Measurements from ENCODE around the gene COL6A2. TPM values are rescaled to one million over a fixed set of nuclear protein-coding genes. Genes with fewer than 3 reads are reported as not detected.

The COL6A2 gene
- total and polyA plus RNA-seq, 2 experiments from 2014 or later = 28.4 to 89.2 TPM

DNA sequence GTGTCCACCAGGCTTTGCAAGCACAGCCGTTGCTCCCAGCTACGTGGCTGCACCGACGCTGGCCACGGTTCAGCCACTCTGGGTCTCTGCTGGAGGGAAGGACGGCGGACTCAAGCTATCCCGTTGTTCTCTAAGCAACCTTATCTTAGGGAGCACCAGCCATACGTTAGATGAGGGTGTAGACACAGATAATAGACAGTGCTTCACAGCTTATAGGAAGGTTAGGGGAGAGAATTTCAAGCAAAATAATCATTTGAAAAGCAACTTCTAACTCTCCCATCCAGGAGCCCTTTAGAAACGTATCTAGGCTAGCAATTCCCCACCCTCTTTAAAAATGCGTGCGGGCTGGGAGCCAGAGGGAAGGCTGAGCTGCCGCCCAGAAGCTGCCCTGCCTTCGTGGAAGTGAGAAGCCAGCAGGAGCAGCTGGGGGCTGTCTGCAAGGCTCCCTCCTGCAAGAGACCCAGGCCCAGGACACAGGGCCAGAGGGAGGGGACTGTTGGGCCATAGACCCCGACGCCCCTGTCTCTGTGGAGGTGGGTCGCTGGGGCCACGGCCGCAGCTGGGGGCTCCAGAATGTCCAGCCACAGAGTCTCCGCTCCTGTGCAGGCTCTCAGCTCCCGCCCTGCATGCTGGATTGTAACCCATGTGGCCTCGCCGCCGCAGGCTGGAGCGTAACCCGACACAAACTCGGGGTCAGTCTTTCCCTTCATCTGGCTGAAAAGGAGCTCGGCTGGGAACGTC, 31.2 kb upstream of the COL6A2 start (continued):
- TF ChIP-seq CREB1 (CRISPR knock-in tag; IDR thresholded peaks at IDR 0.05; ENCODE audit: low read depth) (no peak), POLR2AphosphoS5 (IDR thresholded peaks at IDR 0.05; ENCODE audit: low read depth) (no peak), STAT1 (IDR thresholded peaks at IDR 0.05; ENCODE audit: unreplicated experiment) (no peak), EZH2phosphoT487 (IDR thresholded peaks at IDR 0.05; ENCODE audit: unreplicated experiment) (no peak), JUNB (IDR thresholded peaks at IDR 0.05; ENCODE audit: unreplicated experiment) (no peak), ZNF331 (CRISPR knock-in tag; IDR thresholded peaks at IDR 0.05; ENCODE audit: low read depth) (no peak)
- TF ChIP-seq, protein P1, sequence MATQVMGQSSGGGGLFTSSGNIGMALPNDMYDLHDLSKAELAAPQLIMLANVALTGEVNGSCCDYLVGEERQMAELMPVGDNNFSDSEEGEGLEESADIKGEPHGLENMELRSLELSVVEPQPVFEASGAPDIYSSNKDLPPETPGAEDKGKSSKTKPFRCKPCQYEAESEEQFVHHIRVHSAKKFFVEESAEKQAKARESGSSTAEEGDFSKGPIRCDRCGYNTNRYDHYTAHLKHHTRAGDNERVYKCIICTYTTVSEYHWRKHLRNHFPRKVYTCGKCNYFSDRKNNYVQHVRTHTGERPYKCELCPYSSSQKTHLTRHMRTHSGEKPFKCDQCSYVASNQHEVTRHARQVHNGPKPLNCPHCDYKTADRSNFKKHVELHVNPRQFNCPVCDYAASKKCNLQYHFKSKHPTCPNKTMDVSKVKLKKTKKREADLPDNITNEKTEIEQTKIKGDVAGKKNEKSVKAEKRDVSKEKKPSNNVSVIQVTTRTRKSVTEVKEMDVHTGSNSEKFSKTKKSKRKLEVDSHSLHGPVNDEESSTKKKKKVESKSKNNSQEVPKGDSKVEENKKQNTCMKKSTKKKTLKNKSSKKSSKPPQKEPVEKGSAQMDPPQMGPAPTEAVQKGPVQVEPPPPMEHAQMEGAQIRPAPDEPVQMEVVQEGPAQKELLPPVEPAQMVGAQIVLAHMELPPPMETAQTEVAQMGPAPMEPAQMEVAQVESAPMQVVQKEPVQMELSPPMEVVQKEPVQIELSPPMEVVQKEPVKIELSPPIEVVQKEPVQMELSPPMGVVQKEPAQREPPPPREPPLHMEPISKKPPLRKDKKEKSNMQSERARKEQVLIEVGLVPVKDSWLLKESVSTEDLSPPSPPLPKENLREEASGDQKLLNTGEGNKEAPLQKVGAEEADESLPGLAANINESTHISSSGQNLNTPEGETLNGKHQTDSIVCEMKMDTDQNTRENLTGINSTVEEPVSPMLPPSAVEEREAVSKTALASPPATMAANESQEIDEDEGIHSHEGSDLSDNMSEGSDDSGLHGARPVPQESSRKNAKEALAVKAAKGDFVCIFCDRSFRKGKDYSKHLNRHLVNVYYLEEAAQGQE (IDR thresholded peaks at IDR 0.05; ENCODE audit: unreplicated experiment) = no peak

GRCh38 chr21:46067505-46068201, 30.3 kb upstream of the COL6A2 start:
- no peaks in the 10 kb centered on the region for H3K9me2 ChIP-seq (ENCODE audit: insufficient read depth)
- H3K27me3 Mint-ChIP-seq (ENCODE audit: insufficient read depth, low read depth, poor library complexity) = peaks cover 35% of the 10 kb centered on the region
- H3K27ac ChIP-seq (ENCODE audit: low read depth) = no peak overlapping the region
- H3K27ac Mint-ChIP-seq = no peak overlapping the region
- H3F3A ChIP-seq (replicated peaks; ENCODE audit: low read depth) = 0 out of 2 replicates have a peak, but pooled peaks cover 3% of the 10 kb centered on the region
- no peaks in the 10 kb centered on the region for H3K79me2 ChIP-seq (replicated peaks; ENCODE audit: insufficient read depth)
- H3K36me3 ChIP-seq (ENCODE audit: insufficient read depth) = no peaks in the 10 kb centered on the region
- no peaks in the 10 kb centered on the region for H4K20me1 ChIP-seq (replicated peaks; ENCODE audit: insufficient read depth)
- peaks cover under 1% of the 10 kb centered on the region; the same call in 2 of the 3 replicates for H3K36me3 Mint-ChIP-seq (ENCODE audit: low read depth)
- ATAC-seq (no peak), DNase-seq (ENCODE audit: low spot score) (no peak)
- H3K4me2 ChIP-seq = no peak overlapping the region
- H2AFZ ChIP-seq = peak overlapping the region; percentile 90
- H3K4me3 Mint-ChIP-seq = no peak overlapping the region
- no peak overlapping the region for H3K4me3 ChIP-seq
- H3K4me1 Mint-ChIP-seq = peaks cover 17% of the 10 kb centered on the region
- peaks cover 20% of the 10 kb centered on the region for H3K9me3 Mint-ChIP-seq
- no peaks in the 10 kb centered on the region for H3K27me3 ChIP-seq (ENCODE audit: insufficient read depth)
- peaks cover 5% of the 10 kb centered on the region for H3K4me1 ChIP-seq (ENCODE audit: insufficient read depth)
- TF ChIP-seq, protein P2, sequence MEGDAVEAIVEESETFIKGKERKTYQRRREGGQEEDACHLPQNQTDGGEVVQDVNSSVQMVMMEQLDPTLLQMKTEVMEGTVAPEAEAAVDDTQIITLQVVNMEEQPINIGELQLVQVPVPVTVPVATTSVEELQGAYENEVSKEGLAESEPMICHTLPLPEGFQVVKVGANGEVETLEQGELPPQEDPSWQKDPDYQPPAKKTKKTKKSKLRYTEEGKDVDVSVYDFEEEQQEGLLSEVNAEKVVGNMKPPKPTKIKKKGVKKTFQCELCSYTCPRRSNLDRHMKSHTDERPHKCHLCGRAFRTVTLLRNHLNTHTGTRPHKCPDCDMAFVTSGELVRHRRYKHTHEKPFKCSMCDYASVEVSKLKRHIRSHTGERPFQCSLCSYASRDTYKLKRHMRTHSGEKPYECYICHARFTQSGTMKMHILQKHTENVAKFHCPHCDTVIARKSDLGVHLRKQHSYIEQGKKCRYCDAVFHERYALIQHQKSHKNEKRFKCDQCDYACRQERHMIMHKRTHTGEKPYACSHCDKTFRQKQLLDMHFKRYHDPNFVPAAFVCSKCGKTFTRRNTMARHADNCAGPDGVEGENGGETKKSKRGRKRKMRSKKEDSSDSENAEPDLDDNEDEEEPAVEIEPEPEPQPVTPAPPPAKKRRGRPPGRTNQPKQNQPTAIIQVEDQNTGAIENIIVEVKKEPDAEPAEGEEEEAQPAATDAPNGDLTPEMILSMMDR (conservative IDR thresholded peaks at IDR 0.05; ENCODE audit: low read depth in 2 of 2) = no peak
- TF ChIP-seq ZNF331 (CRISPR knock-in tag; IDR thresholded peaks at IDR 0.05; ENCODE audit: low read depth) = no peak
- TF ChIP-seq ETS1 (IDR thresholded peaks at IDR 0.05) = no peak
- no peak for TF ChIP-seq NANOG (IDR thresholded peaks at IDR 0.05; ENCODE audit: borderline replicate concordance)
- no peak for TF ChIP-seq POLR2AphosphoS5 (IDR thresholded peaks at IDR 0.05; ENCODE audit: low read depth)
- TF ChIP-seq, protein P1 (IDR thresholded peaks at IDR 0.05; ENCODE audit: unreplicated experiment) = no peak
- no peak for TF ChIP-seq JUNB (IDR thresholded peaks at IDR 0.05; ENCODE audit: unreplicated experiment)
- TF ChIP-seq EZH2 (IDR thresholded peaks at IDR 0.05; ENCODE audit: low read depth, unreplicated experiment) = no peak

Measured in GM23338 (cell line).